GM19351 (cell line): ENCODE measurements around the gene MYO9B.
A peak's percentile ranks its signal among the peaks of the same experiment; 100 is the strongest.

ENCODE experiments used
- ATAC-seq: cut with Tn5 transposase; IDR thresholded peaks from one replicate; pipeline ENCODE4 v1.9.1; 2021; ENCODE audit warnings: mild to moderate bottlenecking, moderate library complexity; ENCODE audit not compliant: unreplicated experiment

Gene MYO9B

GRCh38 chr19:17075035-17075863, at the start of gene MYO9B, which contains the start of gene HAUS8:
MYO9B (plus strand) TSS chr19:17075777; CDS start chr19:17101718, 25,941 bp downstream.
HAUS8 (minus strand) TSS chr19:17075452; CDS start chr19:17075422, 30 bp downstream.
- peak; percentile 66 for ATAC-seq

DNA sequence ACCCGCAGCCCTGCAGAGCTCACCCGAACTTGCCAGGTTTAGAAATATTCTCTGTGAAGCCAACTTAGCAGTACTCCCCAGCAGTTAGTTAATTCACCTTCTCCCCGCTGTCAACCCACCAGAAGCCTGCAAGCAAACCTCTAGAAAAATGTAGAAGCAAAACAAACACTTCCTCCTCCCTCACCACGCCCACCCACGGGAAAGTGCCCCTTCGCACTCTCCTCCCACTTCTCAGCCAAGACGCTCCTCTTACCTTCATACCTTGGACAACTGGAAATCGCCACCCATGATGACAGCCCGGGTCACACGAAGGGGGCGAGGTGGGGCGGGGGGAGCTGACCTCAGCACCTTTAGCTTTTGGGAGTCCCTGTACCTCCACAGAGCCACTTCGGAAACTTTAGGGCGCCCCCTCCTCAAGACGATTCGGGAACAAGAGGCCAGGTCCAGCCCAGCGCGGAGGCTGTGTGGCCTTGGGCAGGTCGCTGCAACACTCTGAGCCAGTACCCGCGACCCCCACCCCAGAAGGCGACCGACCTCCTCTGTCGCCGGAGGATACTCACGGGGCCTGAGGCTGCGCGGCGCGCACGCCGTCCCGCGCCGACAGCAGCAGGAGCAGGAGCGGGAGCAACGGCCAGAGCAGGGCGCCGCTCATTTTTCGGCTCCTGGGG, 49.5 kb upstream of the MYO9B start:
- no peak for ATAC-seq

DNA sequence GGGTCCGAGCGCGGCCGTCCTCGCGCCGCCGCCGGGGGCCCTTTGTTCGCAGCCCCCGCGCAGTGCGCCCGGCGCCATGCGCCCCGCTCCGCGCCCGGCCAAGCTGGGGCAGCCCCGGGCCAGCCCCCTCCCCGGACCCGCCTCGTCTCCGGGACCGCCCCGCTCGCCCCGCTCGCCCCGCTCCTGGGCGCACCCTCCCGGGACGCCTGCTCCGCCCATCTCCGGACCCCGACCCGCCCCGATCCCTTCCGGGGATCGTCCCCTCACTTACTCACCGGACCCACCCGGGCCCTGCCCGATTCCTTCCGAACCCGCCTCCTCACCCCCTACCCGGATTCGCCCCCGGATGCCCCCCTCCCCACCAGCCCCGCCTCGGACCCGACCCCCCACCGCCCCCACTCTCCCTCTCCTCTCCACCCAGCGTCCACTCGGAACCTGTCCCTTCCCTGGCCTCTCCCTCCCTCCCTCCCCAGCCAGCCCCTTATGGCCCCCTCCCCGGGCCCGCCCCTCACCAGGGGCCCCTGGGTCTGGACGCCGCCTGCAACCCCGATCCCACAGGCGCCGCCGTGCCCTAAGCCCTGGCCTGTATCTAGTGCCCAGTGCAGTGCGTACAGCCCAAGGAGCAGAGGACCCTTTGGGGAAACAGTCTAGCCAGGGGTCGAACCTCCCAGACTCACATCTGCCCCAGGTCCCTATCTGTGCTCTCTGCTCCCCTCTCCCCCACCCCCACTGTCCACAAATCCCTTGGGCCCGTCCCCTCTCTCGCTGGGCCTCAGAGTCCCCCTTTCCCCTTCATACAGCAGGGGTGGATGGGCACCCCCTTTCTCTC, 48.7 kb upstream of the MYO9B start, which contains the start of gene CPAMD8:
TSS of gene CPAMD8 (minus strand) at position 105 of the 829 bp plus-strand sequence. CDS start 168 bp downstream, outside the sequence.
- no peak for ATAC-seq

DNA sequence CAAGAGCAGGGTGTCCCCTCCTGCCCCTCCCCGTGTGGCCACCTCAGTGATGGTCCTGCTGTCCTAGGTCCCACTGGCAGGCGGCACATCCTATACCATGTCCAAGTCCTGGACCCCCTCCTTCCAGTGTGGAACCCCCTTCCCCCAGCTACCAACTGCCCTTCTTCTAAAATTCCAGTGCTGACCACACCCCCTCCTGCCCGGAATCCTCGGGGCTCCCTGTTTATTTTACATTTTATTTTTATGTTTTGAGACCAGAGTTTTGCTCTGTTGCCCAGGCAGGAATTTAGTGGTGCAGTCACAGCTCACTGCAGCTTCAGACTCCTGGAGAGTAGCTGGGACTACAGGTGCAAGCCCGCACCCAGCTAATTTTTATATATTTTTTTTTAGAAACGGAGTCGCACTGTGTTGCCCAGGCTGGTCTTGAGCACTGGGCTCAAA, 48.0 kb upstream of the MYO9B start:
- no peak for ATAC-seq

- no peak for ATAC-seq
Measured at GRCh38 chr19:17031741-17032140, 43.8 kb upstream of the MYO9B start.

DNA sequence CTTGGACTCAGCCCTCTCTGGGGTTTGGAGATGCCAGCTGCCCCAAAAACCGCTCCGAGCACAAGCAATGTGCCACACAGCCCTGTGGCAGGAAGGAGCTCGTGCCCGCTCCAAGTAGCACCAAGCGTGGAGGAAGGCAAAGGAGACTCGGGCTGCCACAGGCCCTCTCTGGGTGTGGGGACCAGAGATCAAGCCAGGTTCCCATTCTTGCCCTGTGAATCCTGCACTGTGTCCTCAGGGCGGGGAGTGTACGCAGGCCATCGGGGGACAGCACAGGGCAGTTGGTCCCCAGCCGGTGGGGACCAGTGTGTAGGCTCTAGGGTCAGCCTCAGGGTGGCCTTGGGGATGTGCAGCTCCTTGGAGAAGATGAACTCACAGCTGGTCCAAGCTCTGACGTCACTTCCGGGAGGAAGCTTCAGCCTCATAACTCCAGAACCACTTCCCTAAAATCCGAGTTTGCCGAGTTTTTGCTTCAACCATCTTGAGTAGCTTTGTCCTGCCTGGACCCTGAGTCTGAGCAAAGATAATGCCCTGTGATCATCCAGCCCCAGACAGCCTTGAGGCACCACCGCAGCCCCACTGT, 39.6 kb upstream of the MYO9B start:
- ATAC-seq, result no peak

DNA sequence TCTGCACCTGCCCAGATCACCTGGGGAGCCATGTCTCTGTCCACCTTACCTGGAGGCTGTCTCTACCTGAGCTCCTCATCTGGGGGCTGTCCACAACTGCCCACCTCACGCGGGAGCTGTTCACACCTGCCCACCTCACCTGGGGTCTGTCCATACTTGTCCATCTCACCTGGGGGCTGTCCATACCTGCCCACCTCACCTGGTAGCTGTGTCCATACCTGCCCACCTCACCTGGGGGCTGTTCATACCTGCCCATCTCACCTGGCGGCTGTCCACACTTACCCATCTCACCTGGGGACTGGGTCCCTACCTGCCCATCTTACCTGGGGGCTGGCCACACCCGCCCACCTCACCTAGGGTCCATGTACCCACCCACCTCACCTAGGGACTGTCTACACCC, 38.9 kb upstream of the MYO9B start:
- no peak for ATAC-seq

DNA sequence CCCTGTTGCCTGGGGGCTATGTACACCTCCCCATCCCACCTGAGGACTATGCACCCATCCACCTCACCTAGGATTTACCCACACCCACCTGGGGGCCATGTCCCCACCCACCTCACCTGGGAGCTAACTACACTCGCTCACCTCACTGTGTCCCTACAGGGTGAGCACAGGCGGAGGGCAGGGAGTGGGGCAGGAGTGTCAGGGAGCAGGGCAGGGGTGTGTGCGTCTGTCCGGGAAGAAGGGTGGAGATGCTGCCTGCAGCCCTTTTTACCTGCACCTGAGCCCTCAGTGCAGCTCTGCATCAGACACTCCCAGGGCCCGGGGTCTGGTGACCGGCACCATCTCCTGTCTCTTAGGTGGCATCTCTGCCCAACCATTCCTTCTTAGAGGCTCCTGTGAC, 38.4 kb upstream of the MYO9B start:
- ATAC-seq, result no peak

- ATAC-seq, result no peak
Measured at GRCh38 chr19:17037966-17038500, 37.5 kb upstream of the MYO9B start.

DNA sequence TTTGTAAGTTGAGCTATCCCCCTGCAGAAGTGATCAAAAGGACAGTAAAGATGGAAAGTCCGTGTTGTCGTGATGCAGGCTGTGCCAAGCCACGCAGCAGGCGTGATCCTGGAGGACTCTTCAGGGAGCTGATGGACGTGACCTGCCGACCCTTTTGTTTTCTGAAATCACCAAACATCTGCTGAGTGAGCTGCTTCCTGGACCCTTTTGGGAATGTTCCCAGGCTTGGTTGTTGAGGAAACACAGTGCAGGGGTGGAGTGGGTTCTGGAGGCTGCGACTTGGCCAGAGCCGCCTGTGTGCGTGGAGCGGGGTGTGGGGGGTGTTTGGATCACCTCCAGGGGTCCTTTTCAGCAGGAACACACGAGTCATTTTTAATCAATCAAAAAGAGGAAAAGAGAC, 33.6 kb upstream of the MYO9B start:
- ATAC-seq, result no peak

GRCh38 chr19:17043744-17044143, 31.8 kb upstream of the MYO9B start:
- ATAC-seq, result no peak

DNA sequence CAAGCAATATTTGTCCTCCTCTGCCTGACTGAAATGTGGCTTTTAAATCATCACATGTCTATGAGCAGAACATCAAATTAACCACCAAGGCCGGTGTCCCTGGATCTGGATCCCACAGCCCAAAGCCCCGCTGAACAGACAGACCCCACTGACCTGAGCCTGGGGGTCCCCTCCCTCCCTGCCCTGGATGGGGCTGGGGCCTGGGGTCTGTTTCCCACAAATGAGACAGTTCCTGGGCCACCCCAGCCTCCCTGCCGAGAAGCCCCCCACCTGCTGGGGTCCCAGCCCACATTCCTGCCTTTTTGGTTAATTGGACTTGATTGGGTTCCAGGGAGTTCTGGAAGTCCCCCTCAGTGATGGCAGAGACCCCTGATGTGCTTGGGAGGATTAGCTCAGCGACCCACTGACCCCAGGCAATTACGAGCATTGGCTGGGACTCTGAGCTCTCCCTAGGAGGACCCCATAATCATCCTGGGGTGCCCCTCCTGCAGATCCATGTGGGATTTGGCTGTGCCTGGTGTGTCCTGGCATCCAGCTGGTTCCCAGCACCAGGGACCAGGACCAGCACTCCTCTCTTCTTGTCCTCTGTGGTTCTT, 29.6 kb upstream of the MYO9B start:
- ATAC-seq, result no peak

- no peak for ATAC-seq
Measured at GRCh38 chr19:17048885-17049453, 26.6 kb upstream of the MYO9B start.

DNA sequence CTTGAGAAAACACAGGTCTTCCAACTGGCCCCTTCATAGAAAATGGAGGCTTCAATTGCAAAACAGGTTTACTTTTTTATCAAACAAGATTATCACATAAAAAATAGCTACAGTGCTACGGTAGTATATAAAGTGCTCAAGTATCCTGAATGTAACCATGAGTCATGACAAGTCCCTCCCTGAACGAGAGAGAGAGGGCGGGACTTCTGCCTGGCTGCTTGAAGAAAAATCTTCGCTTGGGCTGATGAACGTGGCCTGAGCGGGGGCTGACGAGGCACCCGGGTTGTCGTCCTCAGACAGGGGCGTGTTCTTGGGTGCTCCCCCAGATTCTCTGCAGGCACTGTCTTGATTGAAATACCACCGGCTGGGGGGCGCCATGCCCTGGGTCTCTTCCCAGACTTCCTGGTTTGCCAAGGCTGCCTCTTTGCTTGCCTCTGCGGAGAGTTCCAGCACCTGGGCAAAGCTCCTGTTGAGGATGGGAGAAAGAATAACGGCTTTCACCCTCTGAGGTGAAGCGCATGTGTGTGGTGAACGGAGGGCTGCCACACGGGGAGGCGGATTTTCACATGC, 25.8 kb upstream of the MYO9B start:
- no peak for ATAC-seq

GRCh38 chr19:17052439-17052838, 23.1 kb upstream of the MYO9B start:
- no peak for ATAC-seq

GRCh38 chr19:17054746-17055145, 20.8 kb upstream of the MYO9B start:
- ATAC-seq, result no peak

- ATAC-seq, result no peak
Measured at GRCh38 chr19:17055636-17056035, 19.9 kb upstream of the MYO9B start.

DNA sequence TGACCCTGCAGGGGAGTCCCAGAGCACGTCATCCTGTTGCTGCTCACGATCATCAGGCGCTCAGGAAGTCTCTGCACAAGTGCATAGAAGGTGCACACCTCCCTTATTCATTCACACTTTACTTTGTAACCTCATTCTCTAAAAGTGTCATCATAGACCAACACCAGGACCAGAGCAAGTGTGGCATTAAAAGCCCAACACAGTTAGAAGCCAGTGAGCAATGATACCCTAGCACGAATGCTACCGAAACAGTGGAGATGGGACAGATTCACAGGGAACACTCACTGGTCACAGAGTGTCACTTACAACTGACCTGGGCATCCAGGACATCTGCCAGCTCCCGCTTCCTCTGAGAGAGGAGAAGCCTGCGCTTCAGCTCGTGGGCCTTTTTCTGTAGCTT, 17.3 kb upstream of the MYO9B start:
- ATAC-seq, result no peak

DNA sequence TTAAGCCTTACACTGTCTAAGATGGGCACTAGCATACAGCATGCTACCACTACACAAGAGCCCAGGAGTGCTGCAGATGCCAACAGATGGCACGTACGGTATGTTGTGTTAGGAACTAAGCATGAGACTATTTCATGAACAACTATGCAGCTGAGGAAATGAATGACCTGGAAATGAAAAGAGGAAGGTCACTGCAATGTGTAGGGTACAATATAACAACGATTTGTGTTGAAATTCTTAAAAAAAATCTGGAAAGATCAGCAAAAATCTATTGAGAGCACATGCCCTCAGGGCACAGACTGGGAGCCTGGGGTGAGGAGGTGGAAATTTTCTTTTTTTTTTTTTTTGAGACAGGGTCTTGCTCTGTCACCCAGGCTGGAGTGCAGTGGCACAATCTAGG, 14.8 kb upstream of the MYO9B start:
- no peak for ATAC-seq
